Suprapubic skin (tissue), 3 donors: ENCODE data around the gene ERGIC1.

Experiments used
- POLR2AphosphoS5 ChIP-seq, 3 donors: sonication (generic); formaldehyde crosslinking; IDR thresholded peaks; one replicate each; pipeline ENCODE4 v1.6.1; 2017; ENCODE audit warnings: antibody characterized with exemption in 3 of 3
- TF ChIP-seq, protein P1 (sequence below), 2 donors: fragments of 200-600 bp in 1 of 2; fragments of 450-650 bp in 1 of 2; sonication (generic) in 1 of 2; IDR thresholded peaks; one replicate each; pipeline ENCODE4 v1.5.1; 2016 to 2019; ENCODE audit warnings: antibody characterized with exemption in 2 of 2, mild to moderate bottlenecking in 1 of 2, moderate library complexity in 1 of 2

DNA sequence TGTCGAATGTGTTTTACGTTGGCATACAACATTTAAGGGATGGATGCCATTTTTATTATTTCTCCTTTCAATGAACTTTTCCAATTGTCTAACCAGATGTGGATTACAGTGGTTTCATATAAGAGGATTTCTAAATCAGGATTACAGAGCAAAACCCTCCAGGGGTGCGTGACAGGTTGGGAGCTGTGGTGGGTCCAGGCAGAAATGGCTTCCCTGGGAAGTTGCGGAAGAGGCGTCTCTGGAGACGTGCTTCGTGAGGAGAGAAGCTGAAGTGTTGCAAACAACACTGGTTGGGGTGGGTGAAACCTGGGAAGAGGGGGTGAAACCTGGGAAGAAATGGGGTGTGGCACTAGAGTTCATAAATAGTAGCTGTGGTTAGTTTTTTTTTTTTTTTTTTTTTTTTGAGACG is 120.7 kb downstream of the ERGIC1 start:
- TF ChIP-seq, protein P1, sequence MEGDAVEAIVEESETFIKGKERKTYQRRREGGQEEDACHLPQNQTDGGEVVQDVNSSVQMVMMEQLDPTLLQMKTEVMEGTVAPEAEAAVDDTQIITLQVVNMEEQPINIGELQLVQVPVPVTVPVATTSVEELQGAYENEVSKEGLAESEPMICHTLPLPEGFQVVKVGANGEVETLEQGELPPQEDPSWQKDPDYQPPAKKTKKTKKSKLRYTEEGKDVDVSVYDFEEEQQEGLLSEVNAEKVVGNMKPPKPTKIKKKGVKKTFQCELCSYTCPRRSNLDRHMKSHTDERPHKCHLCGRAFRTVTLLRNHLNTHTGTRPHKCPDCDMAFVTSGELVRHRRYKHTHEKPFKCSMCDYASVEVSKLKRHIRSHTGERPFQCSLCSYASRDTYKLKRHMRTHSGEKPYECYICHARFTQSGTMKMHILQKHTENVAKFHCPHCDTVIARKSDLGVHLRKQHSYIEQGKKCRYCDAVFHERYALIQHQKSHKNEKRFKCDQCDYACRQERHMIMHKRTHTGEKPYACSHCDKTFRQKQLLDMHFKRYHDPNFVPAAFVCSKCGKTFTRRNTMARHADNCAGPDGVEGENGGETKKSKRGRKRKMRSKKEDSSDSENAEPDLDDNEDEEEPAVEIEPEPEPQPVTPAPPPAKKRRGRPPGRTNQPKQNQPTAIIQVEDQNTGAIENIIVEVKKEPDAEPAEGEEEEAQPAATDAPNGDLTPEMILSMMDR (IDR thresholded peaks at IDR 0.05) = no peak
- no peak for TF ChIP-seq POLR2AphosphoS5 (IDR thresholded peaks at IDR 0.05)
